Measurements from ENCODE around the gene MAP4K2. TPM values are rescaled to one million over a fixed set of nuclear protein-coding genes. Genes with fewer than 3 reads are reported as not detected.

MAP4K2 gene
- total and polyA plus RNA-seq, 2 experiments from 2014 or later = 9.9 to 42.6 TPM

DNA sequence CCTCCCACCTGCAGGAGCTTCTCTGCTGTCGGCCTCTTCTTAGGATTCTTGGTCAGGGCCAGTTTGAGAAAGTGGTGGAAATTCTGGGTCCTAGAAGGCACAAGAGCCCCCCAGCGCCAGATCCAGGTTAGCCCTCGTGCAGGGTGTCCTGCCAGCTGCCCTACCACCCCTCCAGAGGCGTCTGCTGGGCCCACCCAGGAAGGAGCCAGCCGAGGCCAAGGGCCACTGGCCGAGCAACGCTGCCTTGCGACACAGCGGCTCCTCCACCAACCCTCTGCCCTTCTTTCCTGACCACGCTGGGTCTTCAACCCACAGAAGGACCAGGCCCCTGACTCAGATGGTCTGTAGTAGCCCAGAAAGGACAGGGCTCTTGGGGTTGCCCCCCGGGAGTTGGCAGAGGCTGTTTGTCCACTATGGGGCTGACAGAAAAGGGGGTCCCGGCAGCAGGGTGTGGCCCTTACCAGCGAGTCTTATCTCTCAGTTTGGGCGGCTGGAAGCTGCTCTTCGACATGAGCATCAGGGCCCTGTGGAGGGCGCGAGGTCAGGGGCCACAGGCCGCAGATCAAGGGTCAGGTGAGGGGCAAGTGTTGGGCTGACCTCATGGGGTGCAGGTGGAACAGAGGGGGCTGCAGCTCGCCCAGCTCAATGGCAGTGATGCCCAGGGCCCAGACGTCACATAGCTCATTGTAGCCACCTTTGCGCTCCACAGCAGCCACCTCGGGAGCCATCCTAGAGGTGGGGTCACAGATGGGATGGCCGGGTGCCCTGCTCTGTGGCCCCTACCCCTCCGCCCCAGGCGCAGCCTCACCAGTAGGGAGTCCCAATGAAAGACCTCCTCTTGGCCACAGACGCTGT is 2.5 kb downstream of the MAP4K2 start:
- no peak overlapping the region for H3K27ac ChIP-seq (ENCODE audit: low read depth)
- DNase-seq (ENCODE audit: low spot score) = no peak

More for the DNA sequence above, 2.5 kb downstream of the MAP4K2 start:
- Mint-ChIP-seq H3K27ac (no peak overlapping the region), H3K36me3 (ENCODE audit: low read depth) (peaks cover 1% of the 10 kb centered on the region), H3K9me3 (no peaks in the 10 kb centered on the region), H3K4me3 (no peak overlapping the region), H3K4me1 (peaks cover 11% of the 10 kb centered on the region), H3K27me3 (ENCODE audit: insufficient read depth, low read depth, poor library complexity) (peaks cover 4% of the 10 kb centered on the region)
- no peak for ATAC-seq
- H2AFZ ChIP-seq = no peak overlapping the region
- peaks cover 8% of the 10 kb centered on the region; the same call in 1 of the 2 replicates for H3F3A ChIP-seq (replicated peaks; ENCODE audit: low read depth)
- no peaks in the 10 kb centered on the region for H3K27me3 ChIP-seq (ENCODE audit: insufficient read depth)
- no peaks in the 10 kb centered on the region for H3K36me3 ChIP-seq (ENCODE audit: insufficient read depth)
- no peaks in the 10 kb centered on the region for H4K20me1 ChIP-seq (replicated peaks; ENCODE audit: insufficient read depth)
- no peak for TF ChIP-seq CTCF (conservative IDR thresholded peaks at IDR 0.05; ENCODE audit: low read depth in 2 of 2)
- no peak for TF ChIP-seq ZNF114 (CRISPR knock-in tag; IDR thresholded peaks at IDR 0.05)
- TF ChIP-seq NANOG (IDR thresholded peaks at IDR 0.05; ENCODE audit: borderline replicate concordance) = no peak
- no peak for TF ChIP-seq POLR2AphosphoS5 (IDR thresholded peaks at IDR 0.05; ENCODE audit: low read depth)
- no peak for TF ChIP-seq ZNF331 (CRISPR knock-in tag; IDR thresholded peaks at IDR 0.05; ENCODE audit: low read depth)
- TF ChIP-seq ETS1 (IDR thresholded peaks at IDR 0.05) = no peak
- TF ChIP-seq, protein P1, sequence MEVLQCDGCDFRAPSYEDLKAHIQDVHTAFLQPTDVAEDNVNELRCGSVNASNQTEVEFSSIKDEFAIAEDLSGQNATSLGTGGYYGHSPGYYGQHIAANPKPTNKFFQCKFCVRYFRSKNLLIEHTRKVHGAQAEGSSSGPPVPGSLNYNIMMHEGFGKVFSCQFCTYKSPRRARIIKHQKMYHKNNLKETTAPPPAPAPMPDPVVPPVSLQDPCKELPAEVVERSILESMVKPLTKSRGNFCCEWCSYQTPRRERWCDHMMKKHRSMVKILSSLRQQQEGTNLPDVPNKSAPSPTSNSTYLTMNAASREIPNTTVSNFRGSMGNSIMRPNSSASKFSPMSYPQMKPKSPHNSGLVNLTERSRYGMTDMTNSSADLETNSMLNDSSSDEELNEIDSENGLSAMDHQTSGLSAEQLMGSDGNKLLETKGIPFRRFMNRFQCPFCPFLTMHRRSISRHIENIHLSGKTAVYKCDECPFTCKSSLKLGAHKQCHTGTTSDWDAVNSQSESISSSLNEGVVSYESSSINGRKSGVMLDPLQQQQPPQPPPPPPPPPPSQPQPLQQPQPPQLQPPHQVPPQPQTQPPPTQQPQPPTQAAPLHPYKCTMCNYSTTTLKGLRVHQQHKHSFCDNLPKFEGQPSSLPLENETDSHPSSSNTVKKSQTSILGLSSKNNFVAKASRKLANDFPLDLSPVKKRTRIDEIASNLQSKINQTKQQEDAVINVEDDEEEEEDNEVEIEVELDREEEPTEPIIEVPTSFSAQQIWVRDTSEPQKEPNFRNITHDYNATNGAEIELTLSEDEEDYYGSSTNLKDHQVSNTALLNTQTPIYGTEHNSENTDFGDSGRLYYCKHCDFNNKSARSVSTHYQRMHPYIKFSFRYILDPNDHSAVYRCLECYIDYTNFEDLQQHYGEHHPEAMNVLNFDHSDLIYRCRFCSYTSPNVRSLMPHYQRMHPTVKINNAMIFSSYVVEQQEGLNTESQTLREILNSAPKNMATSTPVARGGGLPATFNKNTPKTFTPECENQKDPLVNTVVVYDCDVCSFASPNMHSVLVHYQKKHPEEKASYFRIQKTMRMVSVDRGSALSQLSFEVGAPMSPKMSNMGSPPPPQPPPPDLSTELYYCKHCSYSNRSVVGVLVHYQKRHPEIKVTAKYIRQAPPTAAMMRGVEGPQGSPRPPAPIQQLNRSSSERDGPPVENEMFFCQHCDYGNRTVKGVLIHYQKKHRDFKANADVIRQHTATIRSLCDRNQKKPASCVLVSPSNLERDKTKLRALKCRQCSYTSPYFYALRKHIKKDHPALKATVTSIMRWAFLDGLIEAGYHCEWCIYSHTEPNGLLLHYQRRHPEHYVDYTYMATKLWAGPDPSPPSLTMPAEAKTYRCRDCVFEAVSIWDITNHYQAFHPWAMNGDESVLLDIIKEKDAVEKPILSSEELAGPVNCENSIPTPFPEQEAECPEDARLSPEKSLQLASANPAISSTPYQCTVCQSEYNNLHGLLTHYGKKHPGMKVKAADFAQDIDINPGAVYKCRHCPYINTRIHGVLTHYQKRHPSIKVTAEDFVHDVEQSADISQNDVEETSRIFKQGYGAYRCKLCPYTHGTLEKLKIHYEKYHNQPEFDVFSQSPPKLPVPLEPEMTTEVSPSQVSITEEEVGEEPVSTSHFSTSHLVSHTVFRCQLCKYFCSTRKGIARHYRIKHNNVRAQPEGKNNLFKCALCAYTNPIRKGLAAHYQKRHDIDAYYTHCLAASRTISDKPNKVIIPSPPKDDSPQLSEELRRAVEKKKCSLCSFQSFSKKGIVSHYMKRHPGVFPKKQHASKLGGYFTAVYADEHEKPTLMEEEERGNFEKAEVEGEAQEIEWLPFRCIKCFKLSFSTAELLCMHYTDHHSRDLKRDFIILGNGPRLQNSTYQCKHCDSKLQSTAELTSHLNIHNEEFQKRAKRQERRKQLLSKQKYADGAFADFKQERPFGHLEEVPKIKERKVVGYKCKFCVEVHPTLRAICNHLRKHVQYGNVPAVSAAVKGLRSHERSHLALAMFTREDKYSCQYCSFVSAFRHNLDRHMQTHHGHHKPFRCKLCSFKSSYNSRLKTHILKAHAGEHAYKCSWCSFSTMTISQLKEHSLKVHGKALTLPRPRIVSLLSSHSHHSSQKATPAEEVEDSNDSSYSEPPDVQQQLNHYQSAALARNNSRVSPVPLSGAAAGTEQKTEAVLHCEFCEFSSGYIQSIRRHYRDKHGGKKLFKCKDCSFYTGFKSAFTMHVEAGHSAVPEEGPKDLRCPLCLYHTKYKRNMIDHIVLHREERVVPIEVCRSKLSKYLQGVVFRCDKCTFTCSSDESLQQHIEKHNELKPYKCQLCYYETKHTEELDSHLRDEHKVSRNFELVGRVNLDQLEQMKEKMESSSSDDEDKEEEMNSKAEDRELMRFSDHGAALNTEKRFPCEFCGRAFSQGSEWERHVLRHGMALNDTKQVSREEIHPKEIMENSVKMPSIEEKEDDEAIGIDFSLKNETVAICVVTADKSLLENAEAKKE (CRISPR knock-in tag; IDR thresholded peaks at IDR 0.05) = no peak
- TF ChIP-seq, protein P2, sequence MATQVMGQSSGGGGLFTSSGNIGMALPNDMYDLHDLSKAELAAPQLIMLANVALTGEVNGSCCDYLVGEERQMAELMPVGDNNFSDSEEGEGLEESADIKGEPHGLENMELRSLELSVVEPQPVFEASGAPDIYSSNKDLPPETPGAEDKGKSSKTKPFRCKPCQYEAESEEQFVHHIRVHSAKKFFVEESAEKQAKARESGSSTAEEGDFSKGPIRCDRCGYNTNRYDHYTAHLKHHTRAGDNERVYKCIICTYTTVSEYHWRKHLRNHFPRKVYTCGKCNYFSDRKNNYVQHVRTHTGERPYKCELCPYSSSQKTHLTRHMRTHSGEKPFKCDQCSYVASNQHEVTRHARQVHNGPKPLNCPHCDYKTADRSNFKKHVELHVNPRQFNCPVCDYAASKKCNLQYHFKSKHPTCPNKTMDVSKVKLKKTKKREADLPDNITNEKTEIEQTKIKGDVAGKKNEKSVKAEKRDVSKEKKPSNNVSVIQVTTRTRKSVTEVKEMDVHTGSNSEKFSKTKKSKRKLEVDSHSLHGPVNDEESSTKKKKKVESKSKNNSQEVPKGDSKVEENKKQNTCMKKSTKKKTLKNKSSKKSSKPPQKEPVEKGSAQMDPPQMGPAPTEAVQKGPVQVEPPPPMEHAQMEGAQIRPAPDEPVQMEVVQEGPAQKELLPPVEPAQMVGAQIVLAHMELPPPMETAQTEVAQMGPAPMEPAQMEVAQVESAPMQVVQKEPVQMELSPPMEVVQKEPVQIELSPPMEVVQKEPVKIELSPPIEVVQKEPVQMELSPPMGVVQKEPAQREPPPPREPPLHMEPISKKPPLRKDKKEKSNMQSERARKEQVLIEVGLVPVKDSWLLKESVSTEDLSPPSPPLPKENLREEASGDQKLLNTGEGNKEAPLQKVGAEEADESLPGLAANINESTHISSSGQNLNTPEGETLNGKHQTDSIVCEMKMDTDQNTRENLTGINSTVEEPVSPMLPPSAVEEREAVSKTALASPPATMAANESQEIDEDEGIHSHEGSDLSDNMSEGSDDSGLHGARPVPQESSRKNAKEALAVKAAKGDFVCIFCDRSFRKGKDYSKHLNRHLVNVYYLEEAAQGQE (IDR thresholded peaks at IDR 0.05; ENCODE audit: unreplicated experiment) = no peak
- TF ChIP-seq EZH2phosphoT487 (IDR thresholded peaks at IDR 0.05; ENCODE audit: unreplicated experiment) = no peak
- TF ChIP-seq CREB1 (CRISPR knock-in tag; IDR thresholded peaks at IDR 0.05; ENCODE audit: low read depth) = no peak
- no peak for TF ChIP-seq EZH2 (IDR thresholded peaks at IDR 0.05; ENCODE audit: low read depth, unreplicated experiment)
- no peak for TF ChIP-seq JUNB (IDR thresholded peaks at IDR 0.05; ENCODE audit: unreplicated experiment)
- no peak for TF ChIP-seq STAT1 (IDR thresholded peaks at IDR 0.05; ENCODE audit: unreplicated experiment)
- no peak overlapping the region for H3K4me2 ChIP-seq
- H3K79me2 ChIP-seq (replicated peaks; ENCODE audit: insufficient read depth) = no peaks in the 10 kb centered on the region
- peaks cover 4% of the 10 kb centered on the region; the same call in 1 of the 2 replicates for H3K4me1 ChIP-seq (ENCODE audit: insufficient read depth)
- H3K4me3 ChIP-seq = no peak overlapping the region
- no peaks in the 10 kb centered on the region for H3K9me2 ChIP-seq (ENCODE audit: insufficient read depth)
